ENCODE data around the gene TANGO6.

The TANGO6 gene

DNA sequence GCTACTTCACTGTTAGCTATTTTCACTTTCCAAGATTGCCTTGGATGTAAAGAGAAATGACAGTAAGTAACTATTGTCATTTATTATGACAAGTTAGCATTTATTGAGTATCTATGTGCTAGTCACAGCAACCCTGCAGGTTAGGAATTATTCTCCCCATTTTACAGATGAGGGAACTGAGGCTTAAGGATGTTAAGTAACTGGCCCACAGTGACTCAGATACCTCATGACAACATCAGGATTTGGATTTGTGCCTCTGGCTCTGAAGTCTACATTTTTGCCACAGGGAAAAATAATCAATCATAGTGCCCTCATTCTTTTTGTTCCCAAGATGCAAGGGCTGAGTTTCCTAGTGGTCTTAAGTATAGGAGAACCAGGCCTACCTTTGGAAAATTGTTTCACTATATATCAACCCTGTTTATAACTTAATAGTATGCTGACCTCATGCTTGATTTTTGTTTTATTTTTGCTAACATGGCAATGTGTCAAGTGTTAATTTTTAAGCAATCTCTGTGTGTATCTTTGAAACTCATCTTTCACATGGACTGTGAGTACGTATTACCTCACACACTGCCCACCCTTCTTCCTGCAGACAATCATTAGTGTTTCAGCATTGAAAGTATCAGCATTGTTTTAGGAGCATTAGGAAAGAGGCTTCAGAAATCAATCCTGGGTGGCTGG, 105.0 kb downstream of the TANGO6 start:
- TF ChIP-seq POLR2A (IDR thresholded peaks at IDR 0.05; ENCODE audit: low read depth, low read length) (no peak), TAF1 (IDR thresholded peaks at IDR 0.05; ENCODE audit: borderline replicate concordance, low read depth, low read length) (no peak), POLR2AphosphoS5 (IDR thresholded peaks at IDR 0.05; ENCODE audit: low read depth, low read length) (no peak)
- no peak for DNase-seq (ENCODE audit: insufficient read length)
- FAIRE-seq = no peak

DNA sequence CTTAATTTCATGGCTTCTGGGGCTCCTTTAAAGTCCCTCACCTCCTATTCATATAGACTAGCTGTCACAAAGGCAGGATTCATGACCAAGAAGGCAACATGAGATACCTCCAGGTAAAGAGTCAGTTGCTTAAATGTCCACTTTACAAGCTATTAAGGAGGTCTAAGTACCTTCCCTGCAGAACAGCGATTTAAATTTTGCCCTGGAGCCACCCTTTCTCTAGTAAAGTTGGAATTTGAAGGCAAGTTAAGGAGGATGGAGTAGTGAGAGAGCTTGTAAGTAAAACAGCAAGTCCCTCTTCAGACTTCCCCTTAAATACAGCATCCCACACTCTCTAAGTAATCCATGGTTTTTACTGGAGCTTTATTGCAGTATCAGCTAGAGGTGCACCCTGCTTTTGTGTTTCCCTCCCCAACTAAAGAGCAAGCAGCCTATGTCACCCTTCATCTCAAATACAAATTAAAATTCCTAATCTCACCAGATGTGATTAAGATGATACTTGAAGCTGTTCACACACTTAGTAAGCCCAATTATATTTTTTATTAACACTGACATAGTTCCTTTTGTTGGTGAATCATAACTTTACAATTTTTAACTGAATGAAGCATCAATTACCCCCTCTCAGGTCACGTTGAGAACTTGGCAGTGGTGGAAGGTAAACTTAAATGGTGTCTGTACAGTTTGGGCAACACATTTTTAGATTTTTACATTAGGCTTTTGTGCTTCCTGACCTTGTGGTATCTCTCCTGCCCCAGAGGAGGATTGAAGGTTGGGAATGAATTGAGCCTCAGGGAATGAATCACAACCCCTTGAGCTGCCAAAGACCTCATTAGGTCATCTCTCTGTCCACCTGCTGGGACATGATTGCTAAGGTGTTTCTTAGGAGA, 108.9 kb downstream of the TANGO6 start:
- DNase-seq (ENCODE audit: insufficient read length) = no peak
- TF ChIP-seq POLR2A (IDR thresholded peaks at IDR 0.05; ENCODE audit: low read depth, low read length) (no peak), POLR2AphosphoS5 (IDR thresholded peaks at IDR 0.05; ENCODE audit: low read depth, low read length) (no peak)
- FAIRE-seq = no peak

- no peak for FAIRE-seq
- DNase-seq (ENCODE audit: insufficient read length) = no peak
- TF ChIP-seq TAF1 (IDR thresholded peaks at IDR 0.05; ENCODE audit: borderline replicate concordance, low read depth, low read length) (no peak), POLR2A (IDR thresholded peaks at IDR 0.05; ENCODE audit: low read depth, low read length) (no peak), POLR2AphosphoS5 (IDR thresholded peaks at IDR 0.05; ENCODE audit: low read depth, low read length) (no peak)
These were observed 111.7 kb downstream of the TANGO6 start for GRCh38 chr16:68954911-68955635.

- no peak for DNase-seq (ENCODE audit: insufficient read length)
- TF ChIP-seq POLR2A (IDR thresholded peaks at IDR 0.05; ENCODE audit: low read depth, low read length) = no peak
- no peak for TF ChIP-seq TAF1 (IDR thresholded peaks at IDR 0.05; ENCODE audit: borderline replicate concordance, low read depth, low read length)
- TF ChIP-seq POLR2AphosphoS5 (IDR thresholded peaks at IDR 0.05; ENCODE audit: low read depth, low read length) = no peak
- FAIRE-seq = no peak
These were observed 117.6 kb downstream of the TANGO6 start for GRCh38 chr16:68960910-68961309.

DNA sequence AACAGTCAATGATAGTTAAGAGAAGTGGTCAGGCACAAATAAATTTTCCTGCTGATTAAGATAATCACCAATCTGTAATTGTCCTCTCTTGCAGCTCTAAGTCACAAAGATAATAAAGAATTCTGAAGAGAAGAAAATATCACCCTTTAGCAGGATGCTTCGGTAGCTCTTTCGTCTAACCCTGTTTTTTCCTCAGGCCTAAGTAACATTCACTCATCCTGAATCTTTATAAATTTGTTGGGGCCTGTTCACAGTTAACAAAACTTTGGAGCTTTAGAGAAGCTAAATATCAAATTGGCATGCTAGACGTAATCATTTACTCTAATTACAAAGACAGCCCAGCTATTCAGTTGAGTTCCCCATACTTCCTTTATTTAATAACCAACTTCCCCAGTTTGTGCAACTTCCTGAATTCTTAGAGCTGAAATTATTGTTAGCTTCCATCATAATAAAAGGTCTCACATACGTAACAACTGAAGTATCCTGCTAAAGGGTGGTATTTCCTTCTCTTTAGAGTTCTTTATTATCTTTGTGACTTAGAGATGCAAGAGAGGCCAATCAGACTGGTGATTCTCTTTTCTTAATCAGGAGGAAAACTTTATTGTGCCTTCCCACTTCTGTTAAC, 118.6 kb downstream of the TANGO6 start:
- no peak for DNase-seq (ENCODE audit: insufficient read length)
- TF ChIP-seq TAF1 (IDR thresholded peaks at IDR 0.05; ENCODE audit: borderline replicate concordance, low read depth, low read length) (no peak), POLR2AphosphoS5 (IDR thresholded peaks at IDR 0.05; ENCODE audit: low read depth, low read length) (no peak), POLR2A (IDR thresholded peaks at IDR 0.05; ENCODE audit: low read depth, low read length) (no peak)
- FAIRE-seq = no peak

DNA sequence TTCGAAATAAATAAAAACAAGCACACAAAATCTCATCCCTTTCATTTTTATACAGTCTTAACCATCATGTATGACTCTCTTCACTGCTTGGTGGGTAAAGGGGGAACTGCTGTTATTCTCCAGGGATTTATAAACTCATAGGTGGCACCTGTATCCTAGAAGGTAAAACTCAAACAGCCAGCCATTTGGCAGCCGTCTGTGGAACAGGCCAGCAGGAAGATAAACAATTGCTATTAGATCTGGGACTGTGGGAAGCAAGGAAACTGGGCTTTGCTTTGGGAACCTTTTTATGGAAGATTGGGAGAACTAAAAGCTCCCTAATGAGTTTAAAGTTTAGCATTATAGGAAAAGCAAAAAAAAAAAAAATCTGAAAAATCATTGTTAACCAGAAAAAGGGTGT, 126.0 kb downstream of the TANGO6 start:
- no peak for DNase-seq (ENCODE audit: insufficient read length)
- FAIRE-seq = no peak
- TF ChIP-seq TAF1 (IDR thresholded peaks at IDR 0.05; ENCODE audit: borderline replicate concordance, low read depth, low read length) = no peak
- no peak for TF ChIP-seq POLR2AphosphoS5 (IDR thresholded peaks at IDR 0.05; ENCODE audit: low read depth, low read length)
- no peak for TF ChIP-seq POLR2A (IDR thresholded peaks at IDR 0.05; ENCODE audit: low read depth, low read length)

DNA sequence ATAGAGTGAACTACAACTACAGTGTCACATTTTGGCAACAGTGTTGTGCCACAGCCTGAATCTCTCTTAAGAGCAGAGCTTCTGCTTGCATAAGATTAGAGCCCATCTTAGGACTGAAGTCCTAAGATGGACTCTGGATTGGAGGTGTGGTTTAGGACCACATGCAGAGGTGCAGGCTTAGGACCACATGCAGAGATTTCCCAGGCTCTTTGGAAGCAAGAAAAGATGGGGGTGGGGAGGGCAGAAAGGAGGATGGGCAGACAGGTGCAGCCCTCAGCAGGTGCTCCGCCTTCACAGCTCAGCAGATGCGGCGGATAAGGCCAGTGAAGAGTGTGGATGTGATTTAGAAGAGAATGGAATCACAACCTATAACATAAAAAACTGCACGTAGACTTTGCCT, 128.7 kb downstream of the TANGO6 start:
- TF ChIP-seq POLR2A (IDR thresholded peaks at IDR 0.05; ENCODE audit: low read depth, low read length) = no peak
- no peak for TF ChIP-seq POLR2AphosphoS5 (IDR thresholded peaks at IDR 0.05; ENCODE audit: low read depth, low read length)
- TF ChIP-seq TAF1 (IDR thresholded peaks at IDR 0.05; ENCODE audit: borderline replicate concordance, low read depth, low read length) = no peak
- DNase-seq (ENCODE audit: insufficient read length) (no peak), FAIRE-seq (no peak)

DNA sequence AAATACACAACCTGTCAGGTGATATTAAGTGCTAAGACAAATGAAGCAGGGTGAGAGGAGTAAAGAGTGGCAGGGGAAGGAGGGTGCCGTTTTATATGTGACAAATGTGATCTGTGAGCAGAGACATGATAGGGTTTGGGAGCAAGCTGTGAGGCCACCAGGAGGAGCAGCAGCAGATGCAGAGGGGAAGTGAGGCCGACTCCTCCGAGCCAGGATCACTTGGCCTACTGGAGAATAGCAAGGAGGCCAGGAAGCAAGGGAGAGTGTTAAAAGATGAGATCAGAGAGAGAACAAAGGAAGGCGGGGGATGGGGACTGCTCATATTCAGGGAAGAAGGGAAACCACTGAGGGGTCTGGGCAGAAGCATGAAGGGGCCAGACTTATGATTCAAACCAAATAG, 129.4 kb downstream of the TANGO6 start:
- TF ChIP-seq TAF1 (IDR thresholded peaks at IDR 0.05; ENCODE audit: borderline replicate concordance, low read depth, low read length) (no peak), POLR2AphosphoS5 (IDR thresholded peaks at IDR 0.05; ENCODE audit: low read depth, low read length) (no peak), POLR2A (IDR thresholded peaks at IDR 0.05; ENCODE audit: low read depth, low read length) (no peak)
- no peak for FAIRE-seq
- DNase-seq (ENCODE audit: insufficient read length) = no peak

GRCh38 chr16:68973611-68974120, 130.3 kb downstream of the TANGO6 start:
- DNase-seq (ENCODE audit: insufficient read length) = no peak
- no peak for FAIRE-seq

GRCh38 chr16:68978303-68978954, 135.1 kb downstream of the TANGO6 start:
- no peak for TF ChIP-seq POLR2A (IDR thresholded peaks at IDR 0.05; ENCODE audit: low read depth, low read length)
- TF ChIP-seq TAF1 (IDR thresholded peaks at IDR 0.05; ENCODE audit: borderline replicate concordance, low read depth, low read length) = no peak
- TF ChIP-seq POLR2AphosphoS5 (IDR thresholded peaks at IDR 0.05; ENCODE audit: low read depth, low read length) = no peak
- no peak for DNase-seq (ENCODE audit: insufficient read length)
- no peak for FAIRE-seq

More at GRCh38 chr16:68973611-68974120, 130.3 kb downstream of the TANGO6 start:
- TF ChIP-seq TAF1 (IDR thresholded peaks at IDR 0.05; ENCODE audit: borderline replicate concordance, low read depth, low read length) (no peak), POLR2A (IDR thresholded peaks at IDR 0.05; ENCODE audit: low read depth, low read length) (no peak), POLR2AphosphoS5 (IDR thresholded peaks at IDR 0.05; ENCODE audit: low read depth, low read length) (no peak)

Data from GM12892 (cell line).